Measurements from ENCODE around the gene REN. TPM values are rescaled to one million over a fixed set of nuclear protein-coding genes. Genes with fewer than 3 reads are reported as not detected.

The REN gene
- total and polyA plus RNA-seq, 9 of the 15 experiments (the other 6 are each of a cell fraction or from before 2014, with no cell fraction given): 1.7 to 9.9 (median 3.1) TPM

GRCh38 chr1:204171751-204172178 lies 5.6 kb upstream of the REN start (continued):
- TF ChIP-seq, protein P1, sequence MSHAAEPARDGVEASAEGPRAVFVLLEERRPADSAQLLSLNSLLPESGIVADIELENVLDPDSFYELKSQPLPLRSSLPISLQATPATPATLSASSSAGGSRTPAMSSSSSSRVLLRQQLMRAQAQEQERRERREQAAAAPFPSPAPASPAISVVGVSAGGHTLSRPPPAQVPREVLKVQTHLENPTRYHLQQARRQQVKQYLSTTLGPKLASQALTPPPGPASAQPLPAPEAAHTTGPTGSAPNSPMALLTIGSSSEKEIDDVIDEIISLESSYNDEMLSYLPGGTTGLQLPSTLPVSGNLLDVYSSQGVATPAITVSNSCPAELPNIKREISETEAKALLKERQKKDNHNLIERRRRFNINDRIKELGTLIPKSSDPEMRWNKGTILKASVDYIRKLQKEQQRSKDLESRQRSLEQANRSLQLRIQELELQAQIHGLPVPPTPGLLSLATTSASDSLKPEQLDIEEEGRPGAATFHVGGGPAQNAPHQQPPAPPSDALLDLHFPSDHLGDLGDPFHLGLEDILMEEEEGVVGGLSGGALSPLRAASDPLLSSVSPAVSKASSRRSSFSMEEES (CRISPR knock-in tag; IDR thresholded peaks at IDR 0.05): peak; percentile 56
- TF ChIP-seq FOXA1 (IDR thresholded peaks at IDR 0.05; ENCODE audit: borderline replicate concordance): no peak
- TF ChIP-seq, protein P2, sequence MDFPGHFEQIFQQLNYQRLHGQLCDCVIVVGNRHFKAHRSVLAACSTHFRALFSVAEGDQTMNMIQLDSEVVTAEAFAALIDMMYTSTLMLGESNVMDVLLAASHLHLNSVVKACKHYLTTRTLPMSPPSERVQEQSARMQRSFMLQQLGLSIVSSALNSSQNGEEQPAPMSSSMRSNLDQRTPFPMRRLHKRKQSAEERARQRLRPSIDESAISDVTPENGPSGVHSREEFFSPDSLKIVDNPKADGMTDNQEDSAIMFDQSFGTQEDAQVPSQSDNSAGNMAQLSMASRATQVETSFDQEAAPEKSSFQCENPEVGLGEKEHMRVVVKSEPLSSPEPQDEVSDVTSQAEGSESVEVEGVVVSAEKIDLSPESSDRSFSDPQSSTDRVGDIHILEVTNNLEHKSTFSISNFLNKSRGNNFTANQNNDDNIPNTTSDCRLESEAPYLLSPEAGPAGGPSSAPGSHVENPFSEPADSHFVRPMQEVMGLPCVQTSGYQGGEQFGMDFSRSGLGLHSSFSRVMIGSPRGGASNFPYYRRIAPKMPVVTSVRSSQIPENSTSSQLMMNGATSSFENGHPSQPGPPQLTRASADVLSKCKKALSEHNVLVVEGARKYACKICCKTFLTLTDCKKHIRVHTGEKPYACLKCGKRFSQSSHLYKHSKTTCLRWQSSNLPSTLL (IDR thresholded peaks at IDR 0.05): no peak
- TF ChIP-seq SREBF1 (IDR thresholded peaks at IDR 0.05; ENCODE audit: borderline replicate concordance, low read depth, low read length): no peak
- TF ChIP-seq ELF2 (CRISPR knock-in tag; IDR thresholded peaks at IDR 0.05): 0 out of 2 replicates have a peak, but pooled peaks have one; percentile 21
- no peak for TF ChIP-seq BCOR (IDR thresholded peaks at IDR 0.05)
- peak; percentile 97 for TF ChIP-seq KLF6 (CRISPR knock-in tag; IDR thresholded peaks at IDR 0.05; ENCODE audit: borderline replicate concordance)
- no peak for TF ChIP-seq FOXJ3 (CRISPR knock-in tag; IDR thresholded peaks at IDR 0.05)
- TF ChIP-seq BCL6 (CRISPR knock-in tag; IDR thresholded peaks at IDR 0.05): peak; percentile 93
- no peak for TF ChIP-seq MEF2A (IDR thresholded peaks at IDR 0.05; ENCODE audit: control insufficient read depth, low read depth, low read length)
- TF ChIP-seq ZNF586 (CRISPR knock-in tag; conservative IDR thresholded peaks at IDR 0.05): peak; percentile 93
- no peak for TF ChIP-seq KHSRP (IDR thresholded peaks at IDR 0.05)
- TF ChIP-seq ZSCAN32 (CRISPR knock-in tag; IDR thresholded peaks at IDR 0.05): peak; percentile 82
- TF ChIP-seq SAP30 (IDR thresholded peaks at IDR 0.05; ENCODE audit: borderline replicate concordance, insufficient read depth, low read depth, low read length, poor library complexity, severe bottlenecking): no peak
- no peak for TF ChIP-seq PHB (CRISPR knock-in tag; IDR thresholded peaks at IDR 0.05)
- TF ChIP-seq TAF7 (tag; IDR thresholded peaks at IDR 0.05): no peak
- TF ChIP-seq HSF4 (CRISPR knock-in tag; IDR thresholded peaks at IDR 0.05; ENCODE audit: borderline replicate concordance): peak; percentile 69; the same call in 1 of the 2 replicates
- no peak for TF ChIP-seq TFAM (CRISPR knock-in tag; conservative IDR thresholded peaks at IDR 0.05)
- TF ChIP-seq PPARD (CRISPR knock-in tag; IDR thresholded peaks at IDR 0.05): no peak
- no peak for TF ChIP-seq CBX5 (IDR thresholded peaks at IDR 0.05; ENCODE audit: borderline replicate concordance, low read depth)
- TF ChIP-seq, protein P3, sequence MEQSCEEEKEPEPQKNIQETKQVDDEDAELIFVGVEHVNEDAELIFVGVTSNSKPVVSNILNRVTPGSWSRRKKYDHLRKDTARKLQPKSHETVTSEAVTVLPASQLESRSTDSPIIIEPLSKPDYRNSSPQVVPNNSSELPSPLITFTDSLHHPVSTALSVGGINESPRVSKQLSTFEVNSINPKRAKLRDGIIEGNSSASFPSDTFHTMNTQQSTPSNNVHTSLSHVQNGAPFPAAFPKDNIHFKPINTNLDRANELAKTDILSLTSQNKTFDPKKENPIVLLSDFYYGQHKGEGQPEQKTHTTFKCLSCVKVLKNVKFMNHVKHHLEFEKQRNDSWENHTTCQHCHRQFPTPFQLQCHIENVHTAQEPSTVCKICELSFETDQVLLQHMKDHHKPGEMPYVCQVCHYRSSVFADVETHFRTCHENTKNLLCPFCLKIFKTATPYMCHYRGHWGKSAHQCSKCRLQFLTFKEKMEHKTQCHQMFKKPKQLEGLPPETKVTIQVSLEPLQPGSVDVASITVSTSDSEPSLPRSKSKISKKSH (CRISPR knock-in tag; IDR thresholded peaks at IDR 0.05): no peak
- TF ChIP-seq, protein P4, sequence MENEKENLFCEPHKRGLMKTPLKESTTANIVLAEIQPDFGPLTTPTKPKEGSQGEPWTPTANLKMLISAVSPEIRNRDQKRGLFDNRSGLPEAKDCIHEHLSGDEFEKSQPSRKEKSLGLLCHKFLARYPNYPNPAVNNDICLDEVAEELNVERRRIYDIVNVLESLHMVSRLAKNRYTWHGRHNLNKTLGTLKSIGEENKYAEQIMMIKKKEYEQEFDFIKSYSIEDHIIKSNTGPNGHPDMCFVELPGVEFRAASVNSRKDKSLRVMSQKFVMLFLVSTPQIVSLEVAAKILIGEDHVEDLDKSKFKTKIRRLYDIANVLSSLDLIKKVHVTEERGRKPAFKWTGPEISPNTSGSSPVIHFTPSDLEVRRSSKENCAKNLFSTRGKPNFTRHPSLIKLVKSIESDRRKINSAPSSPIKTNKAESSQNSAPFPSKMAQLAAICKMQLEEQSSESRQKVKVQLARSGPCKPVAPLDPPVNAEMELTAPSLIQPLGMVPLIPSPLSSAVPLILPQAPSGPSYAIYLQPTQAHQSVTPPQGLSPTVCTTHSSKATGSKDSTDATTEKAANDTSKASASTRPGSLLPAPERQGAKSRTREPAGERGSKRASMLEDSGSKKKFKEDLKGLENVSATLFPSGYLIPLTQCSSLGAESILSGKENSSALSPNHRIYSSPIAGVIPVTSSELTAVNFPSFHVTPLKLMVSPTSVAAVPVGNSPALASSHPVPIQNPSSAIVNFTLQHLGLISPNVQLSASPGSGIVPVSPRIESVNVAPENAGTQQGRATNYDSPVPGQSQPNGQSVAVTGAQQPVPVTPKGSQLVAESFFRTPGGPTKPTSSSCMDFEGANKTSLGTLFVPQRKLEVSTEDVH (IDR thresholded peaks at IDR 0.05; ENCODE audit: low read depth, partially characterized antibody): no peak
- no peak for TF ChIP-seq ZC3H8 (IDR thresholded peaks at IDR 0.05)

Measured in K562 (cell line).